GM12892 (cell line): Measurements from ENCODE around the gene VSIG8.

ENCODE experiments used
- DNase-seq: peaks from one replicate; pipeline ENCODE4 v3.0.0; 2011; ENCODE audit not compliant: insufficient read length
- FAIRE-seq: peaks from 2 replicates; lab custom pipeline; 2011; peaks lifted over from hg19 to GRCh38; lab: Jason Lieb, UNC
- POLR2A ChIP-seq: IDR thresholded peaks from 2 replicates; pipeline ENCODE4 v1.6.1; 2011; ENCODE audit warnings: low read depth, low read length, control low read depth
- POLR2AphosphoS5 ChIP-seq: IDR thresholded peaks from 2 replicates; pipeline ENCODE4 v1.6.1; 2011; ENCODE audit warnings: low read depth, low read length, control low read depth
- TAF1 ChIP-seq: IDR thresholded peaks from 2 replicates; pipeline ENCODE4 v1.6.1; 2011; ENCODE audit warnings: low read depth, mild to moderate bottlenecking, control low read depth, low read length, borderline replicate concordance

VSIG8 gene

GRCh38 chr1:159880430-159880829 lies 18.0 kb upstream of the VSIG8 start:
- no peak for TF ChIP-seq POLR2AphosphoS5
- TF ChIP-seq TAF1 = no peak
- TF ChIP-seq POLR2A = no peak
- DNase-seq (no peak), FAIRE-seq (no peak)

GRCh38 chr1:159879977-159880376 lies 17.5 kb upstream of the VSIG8 start:
- DNase-seq (no peak), FAIRE-seq (no peak)
- TF ChIP-seq POLR2AphosphoS5 = no peak
- TF ChIP-seq POLR2A = no peak
- no peak for TF ChIP-seq TAF1

- TF ChIP-seq POLR2A (no peak), TAF1 (no peak), POLR2AphosphoS5 (no peak)
- DNase-seq = no peak
- FAIRE-seq = no peak
These were observed 16.7 kb upstream of the VSIG8 start for GRCh38 chr1:159879136-159879535.

- TF ChIP-seq POLR2AphosphoS5 (no peak), TAF1 (no peak), POLR2A (no peak)
- FAIRE-seq (no peak), DNase-seq (no peak)
These were observed 15.4 kb upstream of the VSIG8 start for GRCh38 chr1:159877695-159878444.

- FAIRE-seq = no peak
- TF ChIP-seq POLR2A (no peak), POLR2AphosphoS5 (no peak), TAF1 (no peak)
- DNase-seq = no peak
These were observed 11.2 kb upstream of the VSIG8 start for GRCh38 chr1:159873530-159874143.

GRCh38 chr1:159872891-159873290 lies 10.4 kb upstream of the VSIG8 start:
- DNase-seq (no peak), FAIRE-seq (no peak)

GRCh38 chr1:159870704-159871103 lies 8.2 kb upstream of the VSIG8 start:
- no peak for DNase-seq
- no peak for FAIRE-seq
- TF ChIP-seq TAF1 (no peak), POLR2AphosphoS5 (no peak), POLR2A (no peak)

More at GRCh38 chr1:159872891-159873290, 10.4 kb upstream of the VSIG8 start:
- no peak for TF ChIP-seq TAF1

- FAIRE-seq = no peak
- TF ChIP-seq POLR2AphosphoS5 (no peak), TAF1 (no peak), POLR2A (no peak)
- DNase-seq = no peak
These were observed 7.2 kb upstream of the VSIG8 start for GRCh38 chr1:159869607-159870006.

GRCh38 chr1:159869173-159869572 lies 6.7 kb upstream of the VSIG8 start:
- no peak for FAIRE-seq
- no peak for DNase-seq
- TF ChIP-seq TAF1 (no peak), POLR2A (no peak), POLR2AphosphoS5 (no peak)

- no peak for TF ChIP-seq POLR2A
- no peak for TF ChIP-seq POLR2AphosphoS5
- TF ChIP-seq TAF1 = no peak
- DNase-seq (no peak), FAIRE-seq (no peak)
These were observed 6.3 kb upstream of the VSIG8 start for GRCh38 chr1:159868766-159869165.

GRCh38 chr1:159867664-159868026 lies 5.2 kb upstream of the VSIG8 start:
- no peak for FAIRE-seq
- no peak for TF ChIP-seq POLR2A
- TF ChIP-seq POLR2AphosphoS5 = no peak
- no peak for TF ChIP-seq TAF1
- DNase-seq = no peak

GRCh38 chr1:159866905-159867663 lies 4.6 kb upstream of the VSIG8 start:
- TF ChIP-seq TAF1 = no peak
- no peak for TF ChIP-seq POLR2AphosphoS5
- no peak for TF ChIP-seq POLR2A
- DNase-seq (no peak), FAIRE-seq (no peak)
